Stimulated activated naive CD8-positive, alpha-beta T cell treated with anti-CD3 and anti-CD28 coated beads, Interleukin-15, Interleukin-2, amounts not matched to agents 100 ng/mL and 50 ng/mL, for 24 hours (primary cell): ENCODE results near the gene PPIL1.

Source experiments
- H3K27ac Mint-ChIP-seq: one replicate; pipeline ENCODE4 v1.8.0; 2021; ENCODE audit warnings: mild to moderate bottlenecking, mixed read lengths
- H3K27me3 Mint-ChIP-seq: one replicate; pipeline ENCODE4 v1.8.0; 2021; ENCODE audit warnings: mixed read lengths
- H3K36me3 Mint-ChIP-seq: one replicate; pipeline ENCODE4 v1.8.0; 2021; ENCODE audit warnings: low read depth, mixed read lengths
- H3K4me1 Mint-ChIP-seq: one replicate; pipeline ENCODE4 v1.8.0; 2021; ENCODE audit warnings: low read depth, mixed read lengths
- H3K4me3 Mint-ChIP-seq: one replicate; pipeline ENCODE4 v1.8.0; 2021; ENCODE audit warnings: mild to moderate bottlenecking, mixed read lengths
- H3K9me3 Mint-ChIP-seq: one replicate; pipeline ENCODE4 v1.8.0; 2021; ENCODE audit warnings: mixed read lengths

PPIL1 gene

GRCh38 chr6:36809156-36809555 is 65.4 kb downstream of the PPIL1 start:
- Mint-ChIP-seq H3K36me3 (no peaks in the 10 kb centered on the region), H3K27me3 (no peaks in the 10 kb centered on the region), H3K27ac (no peak overlapping the region), H3K4me1 (no peaks in the 10 kb centered on the region), H3K4me3 (no peak overlapping the region), H3K9me3 (no peaks in the 10 kb centered on the region)

DNA sequence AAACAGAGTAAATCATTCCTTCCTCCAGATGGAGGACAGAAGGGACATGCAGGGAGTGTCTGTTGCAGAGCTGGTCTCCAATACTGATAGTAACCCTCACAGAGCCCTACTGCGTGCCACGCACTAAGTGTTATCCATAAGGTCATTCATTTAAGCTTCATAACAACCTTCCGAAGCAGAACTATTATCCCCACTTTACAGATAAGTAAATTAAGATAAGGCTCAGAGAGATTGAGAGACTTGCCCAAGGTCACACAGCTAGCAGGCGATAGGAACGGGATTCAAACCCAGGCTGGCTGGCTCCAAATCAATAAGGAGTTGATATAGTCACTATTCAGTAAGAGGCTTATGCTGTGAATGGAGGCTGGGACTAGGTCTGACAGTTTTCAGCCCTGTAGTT is 66.0 kb downstream of the PPIL1 start:
- Mint-ChIP-seq H3K36me3 (no peaks in the 10 kb centered on the region), H3K4me3 (no peak overlapping the region), H3K27me3 (no peaks in the 10 kb centered on the region), H3K9me3 (no peaks in the 10 kb centered on the region), H3K27ac (no peak overlapping the region), H3K4me1 (no peaks in the 10 kb centered on the region)

DNA sequence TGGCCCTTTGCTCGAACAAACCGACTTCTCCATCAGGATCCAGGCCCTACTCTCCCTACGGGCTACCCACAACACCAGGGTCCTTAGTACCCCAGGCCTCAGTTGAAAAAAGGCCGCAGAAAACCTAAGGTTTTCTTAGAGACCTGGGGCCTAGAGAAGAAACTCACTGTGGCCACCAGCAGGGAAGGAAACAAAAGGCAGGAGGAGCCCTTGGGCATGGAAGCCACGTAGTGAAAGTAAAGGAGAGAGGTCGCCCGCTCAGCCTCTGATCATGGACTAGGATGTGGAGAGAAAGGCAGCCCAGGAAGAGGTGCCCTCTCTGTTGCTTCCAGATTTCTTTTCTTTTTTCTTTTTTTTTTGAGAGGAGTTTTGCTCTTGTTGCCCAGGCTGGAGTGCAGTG is 66.9 kb downstream of the PPIL1 start:
- no peaks in the 10 kb centered on the region for H3K36me3 Mint-ChIP-seq
- H3K27ac Mint-ChIP-seq, result no peak overlapping the region
- no peaks in the 10 kb centered on the region for H3K27me3 Mint-ChIP-seq
- no peaks in the 10 kb centered on the region for H3K9me3 Mint-ChIP-seq
- no peaks in the 10 kb centered on the region for H3K4me1 Mint-ChIP-seq
- H3K4me3 Mint-ChIP-seq, result no peak overlapping the region

DNA sequence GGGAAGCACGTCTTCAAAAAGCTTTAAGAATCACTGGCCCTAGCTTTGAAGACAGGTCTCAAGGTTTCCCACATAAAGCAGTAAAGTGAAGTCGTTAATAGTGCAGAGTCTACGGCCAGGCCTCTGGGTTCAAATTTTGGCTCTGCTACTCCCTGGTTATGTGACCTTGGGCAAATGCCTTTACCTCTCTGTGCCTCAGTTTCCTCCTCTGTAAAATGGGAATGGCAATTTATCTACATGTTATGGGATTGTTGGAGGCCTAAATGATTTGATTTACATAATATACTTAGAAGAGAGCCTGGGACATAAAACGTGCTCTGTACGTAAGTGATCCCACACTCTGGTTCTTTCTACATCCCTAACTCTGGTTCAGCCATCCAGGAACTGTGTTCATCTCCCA is 67.5 kb downstream of the PPIL1 start:
- H3K9me3 Mint-ChIP-seq, result no peaks in the 10 kb centered on the region
- H3K27me3 Mint-ChIP-seq, result no peaks in the 10 kb centered on the region
- H3K27ac Mint-ChIP-seq, result no peak overlapping the region
- H3K4me1 Mint-ChIP-seq, result no peaks in the 10 kb centered on the region
- H3K4me3 Mint-ChIP-seq, result no peak overlapping the region
- H3K36me3 Mint-ChIP-seq, result no peaks in the 10 kb centered on the region

- Mint-ChIP-seq H3K9me3 (no peaks in the 10 kb centered on the region), H3K4me1 (no peaks in the 10 kb centered on the region), H3K4me3 (no peak overlapping the region), H3K27ac (no peak overlapping the region), H3K36me3 (no peaks in the 10 kb centered on the region), H3K27me3 (no peaks in the 10 kb centered on the region)
These were observed 68.7 kb downstream of the PPIL1 start for GRCh38 chr6:36805917-36806316.

DNA sequence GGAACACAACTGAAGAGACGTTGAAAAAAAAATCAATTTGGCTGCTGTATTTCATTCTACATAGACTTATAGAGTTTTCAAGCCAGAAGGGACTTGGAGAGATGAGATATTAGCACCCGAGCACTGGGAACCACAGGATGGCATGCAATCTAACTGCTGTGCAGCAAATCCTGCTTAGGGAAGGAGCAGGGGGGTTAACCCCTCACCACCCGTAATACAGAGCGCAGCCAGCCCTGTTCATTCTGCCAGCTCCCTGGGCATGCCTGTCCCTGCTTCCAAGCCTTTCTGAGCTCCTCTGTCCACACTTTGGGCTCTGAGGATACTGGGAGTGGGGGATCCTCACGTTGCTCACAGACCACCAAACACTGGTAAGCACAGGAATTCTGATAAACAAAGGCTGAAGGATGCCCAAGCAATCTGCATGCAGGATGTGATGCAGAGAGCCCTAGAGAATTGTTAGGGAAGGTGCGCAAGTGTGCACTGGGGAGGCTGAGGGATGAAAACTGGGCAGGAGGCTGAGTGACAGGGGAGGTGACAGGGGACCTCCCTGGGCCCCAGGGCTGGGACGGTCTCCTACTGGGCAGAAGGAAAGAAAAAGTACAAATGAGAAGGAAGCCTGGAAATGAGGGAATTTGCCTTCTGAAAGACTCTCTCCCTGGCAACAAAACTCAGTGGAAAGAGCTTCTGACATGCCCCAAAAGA is 69.4 kb downstream of the PPIL1 start:
- Mint-ChIP-seq H3K36me3 (no peaks in the 10 kb centered on the region), H3K4me1 (no peaks in the 10 kb centered on the region), H3K27me3 (no peaks in the 10 kb centered on the region), H3K27ac (no peak overlapping the region), H3K9me3 (no peaks in the 10 kb centered on the region), H3K4me3 (no peak overlapping the region)
